Stimulated activated CD4-positive, alpha-beta T cell treated with anti-CD3 and anti-CD28 coated beads, Interleukin-15, amount 100 ng/mL, for 24 hours (primary cell): Measurements from ENCODE around the gene CDC26.
"Not testable (repeated sequence)": the region's sequence is repeated elsewhere in the genome, so short reads cannot be mapped to it uniquely, and the experiment has no call there.

Experiments
- DNase-seq: peaks from one replicate; pipeline ENCODE4 v3.0.0-alpha.2; 2020

Gene CDC26

DNA sequence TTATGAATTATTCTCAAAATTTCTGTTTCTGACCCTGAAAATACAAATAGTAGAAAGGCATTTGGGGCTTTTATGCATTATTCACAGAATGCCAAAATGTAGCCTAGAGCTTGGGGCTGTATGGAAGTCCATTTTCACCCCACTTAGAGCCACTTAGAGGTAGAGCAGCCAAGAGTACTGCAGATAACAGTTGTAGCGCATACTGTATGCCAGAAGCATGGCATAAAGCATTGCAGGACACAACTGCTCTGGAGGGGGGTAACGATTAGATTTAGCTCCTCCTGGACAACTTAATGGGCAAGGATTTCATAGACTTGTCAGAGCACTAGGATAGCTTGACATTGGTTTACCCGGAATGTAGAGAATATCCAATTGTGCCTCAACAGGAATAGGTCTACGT is 38.3 kb downstream of the CDC26 start:
- no peak for DNase-seq

DNA sequence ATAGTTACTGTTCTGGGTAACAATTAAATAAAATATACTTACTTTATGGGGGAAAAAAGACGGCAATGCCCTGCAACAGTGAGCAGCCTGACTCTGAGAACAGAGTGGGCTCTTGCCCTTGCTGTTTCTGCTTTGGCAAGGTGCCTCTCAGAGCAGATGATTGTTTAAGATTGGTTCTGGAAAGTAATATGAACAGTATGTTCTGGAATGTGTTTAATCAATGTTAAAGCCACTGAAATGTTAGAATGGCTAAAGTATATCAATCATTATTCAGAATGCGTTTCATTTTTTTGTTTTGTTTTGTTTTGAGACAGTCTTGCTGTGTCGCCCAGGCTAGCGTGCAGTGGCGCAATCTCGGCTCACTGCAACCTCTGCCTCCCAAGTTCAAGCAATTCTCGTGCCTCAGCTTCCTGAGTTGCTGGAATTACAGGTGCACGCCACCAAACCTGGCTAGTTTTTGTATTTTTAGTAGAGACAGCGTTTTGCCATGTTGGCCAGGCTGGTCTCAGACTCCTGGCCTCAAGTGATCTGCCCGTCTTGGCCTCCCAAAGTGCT is 39.6 kb downstream of the CDC26 start:
- not testable (repeated sequence) for DNase-seq

DNA sequence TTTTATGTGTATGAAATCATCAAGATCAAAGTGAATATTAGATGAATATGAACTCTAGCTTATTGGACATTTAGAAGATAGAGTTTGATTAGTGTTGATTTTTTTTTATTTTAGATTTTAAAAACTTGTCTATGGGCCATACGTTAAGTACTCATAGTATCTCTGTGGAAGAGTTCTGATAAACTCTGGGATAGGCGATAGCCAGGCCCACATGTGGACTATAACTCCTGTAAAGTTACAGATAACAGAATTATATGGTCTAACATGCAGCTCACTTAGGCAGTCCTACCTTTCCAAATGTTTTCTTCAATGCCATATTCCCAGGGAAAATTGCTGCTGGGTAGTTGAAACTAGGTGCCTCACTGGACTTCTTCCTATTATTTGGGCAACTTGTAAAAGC is 43.7 kb downstream of the CDC26 start:
- no peak for DNase-seq

DNA sequence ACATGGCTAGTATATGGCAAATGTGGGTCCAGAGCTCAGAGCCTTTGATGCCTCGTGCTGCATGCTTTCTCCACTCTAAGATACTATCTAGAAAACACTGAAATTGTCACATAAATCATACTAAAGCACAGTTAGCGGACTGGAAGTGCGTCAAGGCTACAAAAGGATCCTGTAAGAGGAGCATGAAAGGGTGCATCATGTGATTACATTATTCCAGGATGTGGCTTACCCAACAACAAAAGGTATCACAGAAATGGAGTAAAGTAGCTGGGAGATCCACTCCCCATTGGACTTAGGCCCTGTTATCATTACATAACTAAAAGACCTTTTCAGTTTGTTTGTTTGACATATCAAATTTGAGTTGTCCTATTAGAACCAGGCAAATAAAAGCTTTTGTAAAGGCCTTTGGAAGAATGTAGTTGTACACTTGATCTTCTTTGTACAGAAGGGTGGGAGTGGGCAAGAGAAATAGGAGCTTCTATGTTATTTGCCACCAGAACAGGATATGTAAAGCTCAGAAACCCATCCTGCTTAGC is 47.2 kb downstream of the CDC26 start:
- no peak for DNase-seq

DNA sequence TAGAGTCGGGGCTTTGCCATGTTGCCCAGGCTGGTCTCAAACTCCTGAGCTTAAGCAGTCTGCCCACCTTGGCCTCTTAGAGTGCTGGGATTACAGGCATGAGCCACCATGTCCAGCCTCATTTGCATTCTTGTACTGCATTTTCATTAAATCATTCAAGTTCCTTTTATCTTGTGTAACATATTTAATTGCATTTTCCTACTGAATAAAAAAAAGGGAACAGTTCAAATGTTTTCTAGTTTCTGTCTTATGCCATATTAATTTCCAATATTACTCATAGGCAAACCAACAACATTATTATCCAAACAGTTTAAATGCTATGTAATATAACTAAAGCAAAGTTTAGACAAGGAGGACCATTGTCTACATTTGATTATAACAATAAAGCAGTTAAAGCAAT is 47.9 kb downstream of the CDC26 start:
- no peak for DNase-seq

DNA sequence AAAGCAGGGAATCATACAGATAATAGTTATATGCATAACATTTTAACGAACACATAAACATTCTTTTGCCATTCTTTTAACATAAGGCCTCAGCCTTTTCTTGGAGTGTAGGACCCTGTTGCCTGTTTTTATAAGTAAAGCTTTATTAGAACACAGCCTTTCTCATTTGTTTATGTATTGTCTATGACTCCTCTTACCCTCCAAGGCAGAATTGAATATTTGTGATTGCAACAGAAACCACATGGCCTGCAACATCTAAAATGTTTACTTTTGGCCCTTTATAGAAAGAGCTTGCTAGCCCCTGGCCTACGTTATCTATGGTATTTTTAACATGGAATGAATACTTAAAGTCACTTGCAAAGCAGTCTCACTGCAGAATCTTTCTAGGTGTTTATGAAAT is 51.4 kb downstream of the CDC26 start:
- DNase-seq = no peak

DNA sequence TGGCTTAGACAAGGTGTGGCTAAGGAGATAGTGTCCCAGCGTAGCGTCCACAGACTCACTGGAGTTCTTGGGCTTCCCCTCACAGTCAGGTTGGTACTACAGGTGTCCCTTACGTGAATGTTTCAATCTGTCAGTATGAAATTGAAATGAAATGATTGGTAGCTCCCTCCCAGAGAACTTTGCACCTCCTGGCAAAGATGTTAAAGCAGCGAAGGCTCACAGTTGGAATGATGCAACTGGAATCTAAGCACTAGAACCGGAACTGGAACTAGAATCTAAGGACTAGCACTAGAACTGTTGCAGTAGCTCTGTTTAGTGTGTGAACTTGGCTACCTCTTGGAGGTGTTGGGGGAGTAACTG is 52.9 kb downstream of the CDC26 start:
- no peak for DNase-seq

DNA sequence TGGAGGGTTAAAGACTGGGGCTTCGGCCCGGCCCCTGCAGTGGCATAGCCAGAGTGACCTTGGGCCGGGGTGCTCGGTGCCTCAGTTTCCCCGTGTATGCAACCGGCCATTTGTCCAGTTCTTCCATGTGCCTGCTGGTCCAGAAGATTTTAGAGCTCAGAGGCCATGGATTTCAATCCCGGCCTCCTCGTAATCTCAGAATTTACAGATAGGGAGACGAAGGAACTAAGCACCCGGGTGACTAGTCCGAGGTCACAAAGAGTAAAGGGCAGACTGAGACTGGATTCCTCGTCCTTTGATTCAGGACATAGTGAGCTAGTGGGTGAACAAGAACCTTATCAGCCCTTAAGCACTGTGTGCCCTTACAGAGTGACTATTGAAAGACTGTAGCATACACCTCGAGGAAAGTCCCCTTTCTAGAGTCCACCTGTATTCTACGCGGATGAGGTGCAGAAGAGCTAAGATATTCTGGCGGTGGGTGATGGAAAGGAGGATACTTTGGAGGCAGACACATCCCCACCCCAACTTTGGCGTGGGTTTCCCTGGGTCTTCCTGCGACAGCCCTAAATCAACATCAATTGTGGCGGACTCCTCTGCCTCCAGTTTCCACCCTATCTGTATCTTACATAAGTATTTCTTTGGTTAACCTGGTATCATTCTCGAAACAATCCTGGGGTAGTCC is 53.4 kb downstream of the CDC26 start:
- no peak for DNase-seq

DNA sequence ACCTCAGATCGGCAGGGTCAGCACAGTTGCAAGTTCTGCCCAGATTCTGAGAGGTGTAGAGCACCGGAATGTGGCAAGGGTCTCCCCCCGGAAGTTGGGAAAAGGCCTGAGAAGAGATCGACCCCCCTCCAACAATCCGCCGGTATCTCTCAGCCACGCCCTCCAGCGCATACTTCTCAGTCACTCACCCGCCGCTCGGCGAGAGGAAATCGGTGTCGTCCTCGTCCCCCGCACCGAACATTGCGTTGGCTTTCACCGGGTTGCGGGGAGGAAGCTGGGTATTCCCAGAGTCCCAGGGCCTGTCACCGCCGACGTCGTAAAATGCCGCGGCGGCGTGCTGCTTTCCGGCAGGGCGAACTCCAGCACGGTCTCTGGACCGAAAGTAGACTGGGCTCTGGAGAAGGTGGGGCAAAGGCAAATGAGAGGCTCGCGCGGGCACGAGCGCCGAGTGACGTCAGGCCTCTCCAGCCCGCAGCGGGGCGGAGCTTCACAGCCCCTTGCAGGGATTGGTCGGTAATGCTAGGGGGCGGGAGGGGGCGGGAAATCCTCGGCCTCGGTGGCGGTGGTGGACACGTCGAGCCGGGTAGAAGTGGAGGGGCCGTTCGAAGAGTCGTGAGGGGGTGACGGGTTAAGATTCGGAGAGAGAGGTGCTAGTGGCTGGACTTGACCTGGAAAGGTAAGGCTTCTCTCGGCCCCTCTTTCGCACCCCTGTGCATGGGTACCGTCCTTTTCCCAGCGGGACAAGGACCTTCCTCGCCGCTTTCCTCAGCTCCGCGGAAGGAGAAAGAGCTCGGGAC is 54.2 kb downstream of the CDC26 start, which contains the start of the genes FKBP15 and SLC31A1:
FKBP15 (minus strand) TSS at position 275 of the 797 bp plus-strand sequence; CDS start at position 241, 34 bp downstream.
SLC31A1 (plus strand) TSS at position 542 of the 797 bp plus-strand sequence. CDS start 34,605 bp downstream, outside the sequence.
- DNase-seq = peak; percentile 97

DNA sequence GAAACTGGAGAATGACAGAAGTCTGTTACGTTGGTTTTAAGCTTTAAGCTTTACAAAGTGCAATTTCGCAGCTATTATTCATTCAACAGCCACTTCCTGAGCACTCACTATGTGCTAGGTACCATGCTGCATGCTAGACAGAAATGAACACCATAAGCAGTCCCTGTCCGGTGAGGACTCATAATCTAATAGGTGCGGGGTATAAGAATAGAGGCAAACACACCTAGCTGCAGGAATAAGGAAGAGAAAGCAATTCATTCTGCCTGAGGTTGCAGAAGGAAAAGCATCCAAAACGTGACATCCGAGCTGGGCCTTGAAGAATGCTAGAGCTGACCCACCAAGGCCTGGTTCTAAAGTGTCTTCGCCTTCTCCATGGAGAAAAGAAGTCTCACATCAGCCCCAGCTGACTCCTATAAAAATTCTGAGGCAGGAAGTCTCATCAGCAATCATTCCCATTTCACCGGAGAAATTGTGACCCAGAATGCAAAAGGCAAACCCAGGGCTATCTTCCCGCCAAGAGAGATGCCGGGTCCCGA is 54.8 kb downstream of the CDC26 start:
- peak; percentile 19 for DNase-seq

DNA sequence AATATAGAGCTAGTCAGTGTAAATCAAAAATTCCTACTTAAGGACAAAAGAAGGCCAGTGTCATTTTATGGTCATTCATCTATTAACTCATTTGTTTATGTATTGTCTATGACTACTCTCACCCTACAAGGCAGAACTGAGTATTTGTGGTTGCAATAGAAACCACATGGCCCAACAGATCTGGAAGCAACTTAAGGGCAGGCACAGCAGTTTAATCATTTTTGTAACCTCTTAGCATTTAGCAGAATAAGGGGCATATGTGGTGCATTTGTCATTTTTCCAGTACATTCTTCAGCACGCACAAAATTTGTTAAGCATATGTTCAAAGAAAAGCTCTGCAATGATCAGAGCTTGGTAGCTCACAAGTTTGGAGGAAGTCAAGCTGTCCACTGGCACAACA is 55.4 kb downstream of the CDC26 start:
- peak; percentile 10 for DNase-seq

DNA sequence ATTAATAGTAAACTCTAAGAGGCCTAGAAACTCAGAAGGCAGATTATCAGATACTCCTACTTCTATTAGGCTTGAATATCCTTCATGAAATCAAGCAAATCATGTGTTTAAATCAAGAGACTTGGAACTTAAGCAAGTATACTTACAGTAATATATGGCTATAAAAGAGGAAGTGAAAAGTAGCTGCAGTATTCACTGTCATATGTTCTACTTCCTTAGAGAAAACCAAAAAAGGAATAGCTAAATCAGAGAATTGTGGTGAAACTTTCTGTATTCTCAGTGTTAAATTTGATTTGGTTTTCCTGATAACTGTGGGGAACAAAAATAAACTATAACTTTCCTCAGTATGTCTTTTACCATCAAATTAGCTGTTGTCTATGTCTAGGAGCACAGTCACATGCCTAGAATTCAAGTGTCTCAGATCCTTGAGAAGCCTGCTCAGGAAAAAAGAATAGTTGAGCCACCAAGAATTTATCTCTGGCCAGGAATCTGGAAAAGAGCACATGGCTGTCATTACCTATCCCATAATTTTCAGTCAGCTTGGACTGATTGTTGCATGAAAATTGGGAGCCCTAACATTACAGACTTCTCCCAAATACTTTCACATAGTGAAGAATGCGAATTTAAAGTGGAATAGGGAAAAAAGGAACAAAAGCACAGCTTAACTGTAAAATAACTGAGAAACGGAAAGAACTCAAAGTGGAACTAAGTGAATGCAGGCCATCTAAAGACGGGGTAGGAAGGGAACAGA is 56.0 kb downstream of the CDC26 start:
- DNase-seq = no peak
